WERI-Rb-1 (cell line): ENCODE data around the gene NPAS3.

Source experiments
- DNase-seq: peaks from one replicate; pipeline ENCODE4 v3.0.0-alpha.2; 2020
- H3K27ac ChIP-seq: fragments of 250-450 bp; sonication (Bioruptor Pico); 2 replicates; pipeline ENCODE4 v1.5.1; 2020; ENCODE audit warnings: mild to moderate bottlenecking, moderate library complexity
- H3K27me3 ChIP-seq: fragments of 250-450 bp; sonication (Bioruptor Pico); 2 replicates; pipeline ENCODE4 v1.5.1; 2021; ENCODE audit warnings: mild to moderate bottlenecking, low read depth, moderate library complexity; ENCODE audit not compliant: insufficient read depth, severe bottlenecking
- H3K36me3 ChIP-seq: fragments of 250-450 bp; sonication (Bioruptor Pico); 2 replicates; pipeline ENCODE4 v1.5.1; 2020; ENCODE audit warnings: mild to moderate bottlenecking, moderate library complexity
- H3K4me3 ChIP-seq: 2 replicates; pipeline ENCODE4 v1.5.1; 2011; ENCODE audit warnings: low read depth, mild to moderate bottlenecking, control low read depth, low read length
- H3K9me3 ChIP-seq: fragments of 250-450 bp; sonication (Bioruptor Pico); 2 replicates; pipeline ENCODE4 v1.5.1; 2021; ENCODE audit warnings: mild to moderate bottlenecking, moderate library complexity; ENCODE audit not compliant: severe bottlenecking
- CTCF ChIP-seq: IDR thresholded peaks from 2 replicates; pipeline ENCODE4 v1.5.1; 2011; ENCODE audit warnings: low read depth, mild to moderate bottlenecking, control low read depth, inconsistent platforms, low read length

Gene NPAS3

DNA sequence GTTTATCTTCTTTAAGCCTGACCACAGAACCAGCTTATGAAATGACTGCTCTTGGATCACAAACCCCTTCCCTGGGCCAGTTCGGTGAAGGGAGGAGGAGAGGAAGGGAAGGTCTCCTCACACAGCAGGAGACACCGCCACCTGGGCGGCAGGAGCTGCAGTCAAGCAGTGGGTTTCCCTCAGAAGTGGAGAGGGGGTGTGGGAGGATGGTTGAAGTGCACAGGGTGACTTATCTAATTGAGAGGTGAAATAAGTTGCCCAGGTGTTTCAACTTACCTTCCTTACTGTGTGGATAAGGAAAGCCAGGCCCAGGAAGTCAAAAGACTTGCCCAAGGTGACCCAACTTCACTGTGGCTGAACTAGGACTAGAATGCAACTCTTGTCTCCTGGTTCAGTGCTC is 905.4 kb downstream of the NPAS3 start:
- no peaks in the 10 kb centered on the region for H3K27me3 ChIP-seq
- TF ChIP-seq CTCF: no peak
- H3K4me3 ChIP-seq: no peak overlapping the region
- H3K36me3 ChIP-seq: no peaks in the 10 kb centered on the region
- H3K27ac ChIP-seq: no peak overlapping the region
- no peaks in the 10 kb centered on the region for H3K9me3 ChIP-seq
- no peak for DNase-seq

GRCh38 chr14:33846100-33846824 is 907.6 kb downstream of the NPAS3 start:
- no peaks in the 10 kb centered on the region for H3K9me3 ChIP-seq
- no peak for TF ChIP-seq CTCF
- no peak overlapping the region for H3K4me3 ChIP-seq
- H3K27me3 ChIP-seq: no peaks in the 10 kb centered on the region
- H3K27ac ChIP-seq: no peak overlapping the region
- no peaks in the 10 kb centered on the region for H3K36me3 ChIP-seq
- no peak for DNase-seq

GRCh38 chr14:33847066-33847465 is 908.4 kb downstream of the NPAS3 start:
- Histone ChIP-seq H3K36me3 (no peaks in the 10 kb centered on the region), H3K27me3 (no peaks in the 10 kb centered on the region), H3K9me3 (no peaks in the 10 kb centered on the region), H3K4me3 (no peak overlapping the region), H3K27ac (no peak overlapping the region)
- no peak for TF ChIP-seq CTCF
- no peak for DNase-seq

GRCh38 chr14:33848009-33848408 is 909.3 kb downstream of the NPAS3 start:
- no peak for TF ChIP-seq CTCF
- Histone ChIP-seq H3K27ac (no peak overlapping the region), H3K27me3 (no peaks in the 10 kb centered on the region), H3K36me3 (no peaks in the 10 kb centered on the region), H3K9me3 (no peaks in the 10 kb centered on the region), H3K4me3 (no peak overlapping the region)
- no peak for DNase-seq

DNA sequence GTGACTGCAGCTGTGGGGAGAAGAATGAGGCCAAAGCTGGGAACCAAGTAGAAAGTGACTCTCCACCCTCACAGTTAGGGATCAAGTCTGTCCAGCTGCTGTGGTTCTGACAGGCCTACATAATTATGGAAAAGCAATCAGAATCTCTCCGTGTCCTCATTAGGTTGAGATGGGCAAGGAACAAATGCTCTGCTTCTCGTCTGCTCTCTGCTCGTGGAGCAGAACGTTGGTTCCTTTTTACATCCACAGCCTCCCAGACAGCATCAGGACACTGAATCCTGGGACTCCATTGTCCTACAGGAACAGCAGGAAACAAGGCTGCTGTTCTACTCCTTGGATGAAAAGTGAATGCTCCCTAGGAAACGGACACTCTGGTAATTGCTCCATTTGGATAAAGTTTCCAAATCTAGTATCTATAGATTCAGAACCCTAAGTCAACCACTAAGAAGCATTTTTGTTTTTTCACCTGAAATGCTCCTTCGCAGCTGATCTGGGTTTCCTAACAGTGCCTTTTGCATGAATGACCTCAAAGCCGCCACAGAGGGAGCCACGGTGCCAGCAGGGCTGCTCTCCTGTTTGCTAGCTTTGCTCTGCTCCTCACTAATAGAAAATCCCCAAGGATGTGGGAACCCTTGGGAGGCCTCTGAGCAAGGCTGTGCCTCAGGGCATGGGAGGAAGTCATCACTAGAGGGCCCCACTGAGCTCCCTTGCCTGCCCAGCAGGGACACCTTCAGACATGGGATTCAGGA is 910.2 kb downstream of the NPAS3 start:
- DNase-seq: peak; percentile 91
- H3K27ac ChIP-seq: no peak overlapping the region
- TF ChIP-seq CTCF: peak; percentile 88
- no peak overlapping the region for H3K4me3 ChIP-seq
- no peaks in the 10 kb centered on the region for H3K36me3 ChIP-seq
- H3K27me3 ChIP-seq: no peaks in the 10 kb centered on the region
- H3K9me3 ChIP-seq: no peaks in the 10 kb centered on the region
